GM13977 (cell line): Measurements from ENCODE around the gene GDPD5.

Experiments
- DNase-seq: peaks from one replicate; pipeline ENCODE4 v3.0.0; 2012; ENCODE audit warnings: low spot score
- in situ Hi-C: fragments of 300-500 bp; cut with MboI; formaldehyde crosslinking; loops from one replicate; pipeline ENCODE4 v1.12.0; 2022; ENCODE audit warnings: low sequenced_read_pairs, low pct_unique_long_range_greater_than_20kb, mixed read lengths, inconsistent platforms; ENCODE audit not compliant: unreplicated experiment
- TF ChIP-seq, protein P1 (sequence below): IDR thresholded peaks from 2 replicates; pipeline ENCODE4 v1.5.1; 2012; ENCODE audit warnings: mild to moderate bottlenecking, control low read depth; ENCODE audit not compliant: insufficient read depth; ENCODE audit errors: extremely low read depth, missing control alignments

Gene GDPD5

DNA sequence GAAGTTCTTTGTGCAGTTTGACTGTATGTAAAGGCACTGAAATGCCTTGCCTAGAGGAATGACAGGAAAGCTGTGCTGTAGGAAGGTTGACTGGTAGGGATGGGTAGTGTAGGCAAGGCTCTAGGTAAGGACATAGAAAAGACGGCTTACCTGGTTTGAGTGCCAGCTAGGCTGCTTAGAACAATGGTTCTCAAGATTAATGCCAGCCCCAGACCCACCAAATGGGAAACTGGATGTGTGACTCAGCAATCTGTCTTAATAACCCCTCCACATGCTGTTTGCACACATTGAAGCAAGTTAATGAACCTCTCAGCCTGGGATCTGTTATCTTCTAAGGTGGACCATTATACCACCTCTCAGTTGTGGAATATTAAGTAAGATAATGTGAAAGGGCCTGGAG, 122.7 kb downstream of the GDPD5 start:
- TF ChIP-seq, protein P1, sequence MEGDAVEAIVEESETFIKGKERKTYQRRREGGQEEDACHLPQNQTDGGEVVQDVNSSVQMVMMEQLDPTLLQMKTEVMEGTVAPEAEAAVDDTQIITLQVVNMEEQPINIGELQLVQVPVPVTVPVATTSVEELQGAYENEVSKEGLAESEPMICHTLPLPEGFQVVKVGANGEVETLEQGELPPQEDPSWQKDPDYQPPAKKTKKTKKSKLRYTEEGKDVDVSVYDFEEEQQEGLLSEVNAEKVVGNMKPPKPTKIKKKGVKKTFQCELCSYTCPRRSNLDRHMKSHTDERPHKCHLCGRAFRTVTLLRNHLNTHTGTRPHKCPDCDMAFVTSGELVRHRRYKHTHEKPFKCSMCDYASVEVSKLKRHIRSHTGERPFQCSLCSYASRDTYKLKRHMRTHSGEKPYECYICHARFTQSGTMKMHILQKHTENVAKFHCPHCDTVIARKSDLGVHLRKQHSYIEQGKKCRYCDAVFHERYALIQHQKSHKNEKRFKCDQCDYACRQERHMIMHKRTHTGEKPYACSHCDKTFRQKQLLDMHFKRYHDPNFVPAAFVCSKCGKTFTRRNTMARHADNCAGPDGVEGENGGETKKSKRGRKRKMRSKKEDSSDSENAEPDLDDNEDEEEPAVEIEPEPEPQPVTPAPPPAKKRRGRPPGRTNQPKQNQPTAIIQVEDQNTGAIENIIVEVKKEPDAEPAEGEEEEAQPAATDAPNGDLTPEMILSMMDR: no peak
- DNase-seq: no peak
- in situ Hi-C loops: no loop called here

DNA sequence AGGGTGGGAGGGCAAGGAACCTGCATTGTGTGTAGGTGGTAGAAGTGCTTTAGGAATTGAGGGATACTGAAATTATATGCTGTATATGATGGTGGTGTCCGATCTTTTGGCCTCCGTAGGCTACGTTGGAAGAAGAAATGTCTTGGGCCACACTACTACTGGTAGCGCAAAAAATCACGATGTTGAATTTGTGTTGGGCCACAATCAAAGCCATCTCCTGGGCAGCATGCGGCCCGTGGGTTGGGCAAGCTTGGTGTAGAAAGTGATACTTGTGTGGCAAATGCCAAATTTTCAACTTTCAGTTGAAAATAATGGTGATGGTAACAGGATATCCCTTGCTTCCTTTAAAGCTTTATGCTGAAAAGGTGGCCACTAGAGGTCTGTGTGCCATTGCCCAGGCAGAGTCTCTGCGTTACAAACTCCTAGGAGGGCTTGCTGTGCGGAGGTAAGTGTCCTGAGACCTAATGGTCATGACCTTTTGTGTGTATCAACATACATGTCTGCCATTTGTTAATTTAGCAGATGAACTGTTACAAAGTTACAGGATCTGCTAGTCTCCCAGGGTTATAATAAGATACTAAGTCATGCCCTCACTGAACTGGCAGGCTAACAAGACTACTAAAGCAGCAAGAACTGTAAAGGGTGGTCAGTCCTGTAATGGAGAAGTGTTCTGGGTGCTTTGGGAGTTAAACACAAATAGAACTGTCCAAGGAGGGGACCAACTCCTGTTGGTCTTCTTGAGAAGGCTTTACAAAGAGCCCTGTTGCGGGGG, 123.6 kb downstream of the GDPD5 start:
- in situ Hi-C loops: no loop called here
- no peak for DNase-seq
- TF ChIP-seq, protein P1: no peak

DNA sequence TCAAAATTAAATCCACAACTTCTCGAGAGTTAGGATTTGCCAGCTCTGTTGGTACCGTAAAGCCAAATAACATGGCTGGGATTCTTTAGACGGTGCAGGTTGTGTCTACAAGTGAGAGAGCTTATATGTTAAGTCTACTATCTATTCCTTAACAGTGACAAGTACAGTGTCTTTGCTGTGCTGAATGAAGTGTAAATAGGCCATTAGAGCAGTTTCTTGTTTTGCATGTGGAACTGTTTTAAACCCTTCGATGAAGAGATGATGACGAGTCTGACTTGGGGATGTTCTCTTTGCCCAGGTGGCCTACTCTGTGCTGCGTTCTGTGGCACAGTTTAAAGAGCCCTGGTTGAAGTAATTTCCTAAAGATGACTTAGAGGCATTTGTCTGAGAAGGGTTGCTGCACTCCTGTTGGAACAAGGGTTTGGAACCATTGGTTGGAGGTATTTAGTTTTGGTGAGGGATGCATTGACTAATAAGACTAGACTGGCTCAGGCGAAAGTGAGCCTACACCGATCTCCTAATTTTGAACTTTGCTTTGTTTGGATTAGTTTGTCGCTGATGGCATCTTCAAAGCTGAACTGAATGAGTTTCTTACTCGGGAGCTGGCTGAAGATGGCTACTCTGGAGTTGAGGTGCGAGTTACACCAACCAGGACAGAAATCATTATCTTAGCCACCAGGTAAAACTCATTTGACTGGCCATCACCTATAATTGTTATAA, 125.4 kb downstream of the GDPD5 start:
- in situ Hi-C loops: no loop called here
- TF ChIP-seq, protein P1: no peak
- no peak for DNase-seq

DNA sequence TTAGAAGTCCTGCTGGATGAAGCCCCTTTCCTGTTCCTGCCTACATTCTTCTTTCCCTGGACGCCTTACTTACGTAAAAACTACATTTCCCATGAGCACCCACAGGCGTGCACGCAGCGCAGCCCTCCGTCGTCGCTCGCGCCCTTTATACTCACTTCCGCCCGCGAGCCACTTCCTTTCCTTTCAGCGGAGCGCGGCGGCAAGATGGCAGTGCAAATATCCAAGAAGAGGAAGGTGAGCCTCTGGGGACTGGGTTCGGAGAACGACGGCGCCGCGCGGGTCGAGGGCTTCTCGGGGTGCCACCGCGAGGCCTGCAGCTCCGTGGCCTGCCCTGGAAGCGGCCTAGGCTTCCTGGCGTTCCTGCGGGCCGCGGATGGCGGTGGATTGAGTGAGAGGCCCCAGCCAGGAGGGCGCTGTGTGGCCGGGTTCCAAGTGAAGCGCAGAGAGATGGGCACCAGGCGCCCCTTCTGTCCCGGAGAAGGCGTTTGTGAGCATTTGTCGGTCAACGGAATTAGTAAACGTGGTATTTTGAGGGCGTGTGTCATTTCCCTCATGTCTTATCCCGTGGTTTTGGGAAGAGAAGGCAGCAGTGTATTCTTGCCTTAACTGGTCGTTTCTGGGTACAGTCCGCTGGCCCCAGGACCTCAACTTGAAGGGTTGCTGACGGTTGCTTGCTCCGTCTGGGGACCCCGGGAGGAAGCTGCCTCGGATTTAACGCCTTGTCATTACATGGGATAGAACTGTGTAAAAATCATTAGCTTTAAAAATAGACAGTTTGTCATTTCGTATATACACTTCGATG, 126.2 kb downstream of the GDPD5 start, which contains the start of gene RPS3:
Gene RPS3 (plus strand): TSS at position 175 of the 802 bp plus-strand sequence. CDS start 30 bp downstream, at position 205.
- DNase-seq: peak; percentile 93
- TF ChIP-seq, protein P1: peak; percentile 30
- in situ Hi-C loops: no loop called here

DNA sequence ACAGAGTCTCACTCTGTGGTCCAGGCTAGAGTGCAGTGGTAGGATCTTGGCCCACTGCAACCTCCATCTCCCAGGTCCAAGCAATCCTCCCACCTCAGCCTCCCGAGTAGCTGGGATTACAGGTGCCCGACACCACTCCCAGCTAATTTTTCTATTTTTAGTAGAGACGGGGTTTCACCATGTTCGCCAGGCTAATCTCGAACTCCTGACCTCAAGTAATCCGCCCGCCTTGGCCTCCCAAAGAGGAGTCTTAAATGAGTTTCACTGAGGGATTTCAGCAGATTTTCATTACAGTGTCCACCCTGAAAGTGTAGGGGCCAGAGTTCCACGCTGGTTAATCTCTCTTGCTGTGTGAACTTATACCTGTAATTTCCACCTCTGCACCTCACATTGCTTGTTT, 126.8 kb downstream of the GDPD5 start:
- in situ Hi-C loops: no loop called here
- no peak for DNase-seq
- TF ChIP-seq, protein P1: no peak

DNA sequence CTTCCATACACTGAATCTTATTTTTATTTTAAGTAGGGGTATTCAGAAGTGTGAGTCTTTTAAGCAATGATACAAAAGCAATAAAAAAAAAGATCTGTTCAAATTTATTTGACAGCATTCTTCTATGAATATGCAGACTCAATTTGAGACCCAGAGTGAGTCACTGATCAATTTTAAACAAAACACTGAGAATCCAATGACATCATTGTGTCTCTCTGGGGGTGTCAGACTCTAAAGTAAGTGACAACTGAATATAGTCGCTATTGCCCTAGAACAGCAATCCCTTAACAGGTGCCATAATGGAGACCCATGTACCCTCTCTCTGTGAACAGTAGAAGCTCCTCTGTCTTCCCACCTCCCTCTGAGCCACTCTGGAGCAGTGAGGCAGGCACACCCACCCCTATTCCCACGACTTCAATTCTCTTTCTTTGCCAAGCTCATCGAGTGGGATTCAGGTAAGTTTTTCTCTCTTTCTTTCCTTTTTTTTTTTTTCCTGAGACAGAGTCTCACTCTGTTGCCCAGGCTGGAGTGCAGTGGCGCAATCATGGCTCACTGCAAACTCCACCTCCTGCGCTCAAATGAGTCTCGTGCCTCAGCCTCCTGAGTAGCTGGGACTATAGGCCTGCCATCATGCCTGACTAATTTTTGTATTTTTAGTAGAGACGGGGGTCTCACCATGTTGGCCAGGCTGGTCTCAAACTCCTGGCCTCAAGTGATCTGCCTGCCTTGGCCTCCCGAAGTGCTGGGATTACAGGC, 131.5 kb downstream of the GDPD5 start:
- no peak for DNase-seq
- TF ChIP-seq, protein P1: no peak
- in situ Hi-C loops: no loop called here
